RWPE2 (cell line): ENCODE measurements around the gene SLC41A3.
A peak's percentile ranks its signal among the peaks of the same experiment; 100 is the strongest.

ENCODE experiments used
- ATAC-seq: fragments of 200-7000 bp; cut with Tn5 transposase; 3 replicates; pipeline ENCODE4 v1.9.1; 2021; ENCODE audit warnings: low read depth
- DNase-seq: peaks from one replicate; pipeline ENCODE4 v3.0.0-alpha.2; 2020; ENCODE audit warnings: low spot score
- H3K27ac ChIP-seq: fragments of 450-650 bp; 2 replicates; pipeline ENCODE4 v1.5.1; 2017; ENCODE audit warnings: mild to moderate bottlenecking; ENCODE audit not compliant: poor library complexity, severe bottlenecking
- H3K27me3 ChIP-seq: fragments of 250-450 bp; sonication (Bioruptor Pico); 2 replicates; pipeline ENCODE4 v1.5.1; 2021; ENCODE audit warnings: mild to moderate bottlenecking, moderate library complexity; ENCODE audit not compliant: insufficient read depth, poor library complexity, severe bottlenecking
- H3K36me3 ChIP-seq: fragments of 250-450 bp; sonication (Bioruptor Pico); 2 replicates; pipeline ENCODE4 v1.5.1; 2020; ENCODE audit warnings: low read depth, mild to moderate bottlenecking, moderate library complexity
- H3K4me1 ChIP-seq: fragments of 250-450 bp; sonication (Bioruptor Pico); 2 replicates; pipeline ENCODE4 v1.5.1; 2021; ENCODE audit warnings: mild to moderate bottlenecking, moderate library complexity; ENCODE audit not compliant: insufficient read depth, poor library complexity, severe bottlenecking
- H3K4me3 ChIP-seq: fragments of 250-450 bp; sonication (Bioruptor Pico); 2 replicates; pipeline ENCODE4 v1.5.1; 2021; ENCODE audit warnings: mild to moderate bottlenecking, moderate library complexity; ENCODE audit not compliant: severe bottlenecking
- H3K9me3 ChIP-seq: fragments of 250-450 bp; sonication (Bioruptor Pico); 2 replicates; pipeline ENCODE4 v1.5.1; 2021; ENCODE audit warnings: mild to moderate bottlenecking, moderate library complexity; ENCODE audit not compliant: severe bottlenecking
- TF ChIP-seq, protein P1 (sequence below): fragments of 450-650 bp; IDR thresholded peaks from one replicate; pipeline ENCODE4 v1.5.1; 2017; ENCODE audit warnings: mild to moderate bottlenecking, moderate library complexity; ENCODE audit not compliant: poor library complexity, severe bottlenecking

Gene SLC41A3

DNA sequence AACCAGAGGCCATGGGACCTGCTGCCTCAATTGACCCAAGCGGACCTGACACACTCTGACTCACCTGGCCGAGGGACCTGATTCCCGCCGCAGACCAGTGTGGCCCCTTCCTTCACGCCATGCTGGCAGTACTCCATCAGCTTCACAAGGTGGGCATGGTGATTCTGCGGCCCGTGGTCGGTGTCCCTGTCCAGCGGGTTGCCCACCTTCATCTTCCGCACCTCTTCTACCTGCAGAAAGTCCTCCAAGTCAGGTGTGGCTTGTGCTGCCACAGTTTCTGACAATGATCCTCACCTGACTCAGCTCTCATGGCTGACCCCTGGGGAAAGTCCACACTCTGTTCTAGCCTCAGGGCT, 25.9 kb upstream of the SLC41A3 start:
- Histone ChIP-seq H3K36me3 (no peaks in the 10 kb centered on the region), H3K4me1 (no peaks in the 10 kb centered on the region), H3K27me3 (no peaks in the 10 kb centered on the region), H3K4me3 (no peak overlapping the region), H3K9me3 (no peaks in the 10 kb centered on the region), H3K27ac (no peak overlapping the region)
- ATAC-seq (no peak), DNase-seq (peak; percentile 56)
- TF ChIP-seq, protein P1, sequence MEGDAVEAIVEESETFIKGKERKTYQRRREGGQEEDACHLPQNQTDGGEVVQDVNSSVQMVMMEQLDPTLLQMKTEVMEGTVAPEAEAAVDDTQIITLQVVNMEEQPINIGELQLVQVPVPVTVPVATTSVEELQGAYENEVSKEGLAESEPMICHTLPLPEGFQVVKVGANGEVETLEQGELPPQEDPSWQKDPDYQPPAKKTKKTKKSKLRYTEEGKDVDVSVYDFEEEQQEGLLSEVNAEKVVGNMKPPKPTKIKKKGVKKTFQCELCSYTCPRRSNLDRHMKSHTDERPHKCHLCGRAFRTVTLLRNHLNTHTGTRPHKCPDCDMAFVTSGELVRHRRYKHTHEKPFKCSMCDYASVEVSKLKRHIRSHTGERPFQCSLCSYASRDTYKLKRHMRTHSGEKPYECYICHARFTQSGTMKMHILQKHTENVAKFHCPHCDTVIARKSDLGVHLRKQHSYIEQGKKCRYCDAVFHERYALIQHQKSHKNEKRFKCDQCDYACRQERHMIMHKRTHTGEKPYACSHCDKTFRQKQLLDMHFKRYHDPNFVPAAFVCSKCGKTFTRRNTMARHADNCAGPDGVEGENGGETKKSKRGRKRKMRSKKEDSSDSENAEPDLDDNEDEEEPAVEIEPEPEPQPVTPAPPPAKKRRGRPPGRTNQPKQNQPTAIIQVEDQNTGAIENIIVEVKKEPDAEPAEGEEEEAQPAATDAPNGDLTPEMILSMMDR = no peak

DNA sequence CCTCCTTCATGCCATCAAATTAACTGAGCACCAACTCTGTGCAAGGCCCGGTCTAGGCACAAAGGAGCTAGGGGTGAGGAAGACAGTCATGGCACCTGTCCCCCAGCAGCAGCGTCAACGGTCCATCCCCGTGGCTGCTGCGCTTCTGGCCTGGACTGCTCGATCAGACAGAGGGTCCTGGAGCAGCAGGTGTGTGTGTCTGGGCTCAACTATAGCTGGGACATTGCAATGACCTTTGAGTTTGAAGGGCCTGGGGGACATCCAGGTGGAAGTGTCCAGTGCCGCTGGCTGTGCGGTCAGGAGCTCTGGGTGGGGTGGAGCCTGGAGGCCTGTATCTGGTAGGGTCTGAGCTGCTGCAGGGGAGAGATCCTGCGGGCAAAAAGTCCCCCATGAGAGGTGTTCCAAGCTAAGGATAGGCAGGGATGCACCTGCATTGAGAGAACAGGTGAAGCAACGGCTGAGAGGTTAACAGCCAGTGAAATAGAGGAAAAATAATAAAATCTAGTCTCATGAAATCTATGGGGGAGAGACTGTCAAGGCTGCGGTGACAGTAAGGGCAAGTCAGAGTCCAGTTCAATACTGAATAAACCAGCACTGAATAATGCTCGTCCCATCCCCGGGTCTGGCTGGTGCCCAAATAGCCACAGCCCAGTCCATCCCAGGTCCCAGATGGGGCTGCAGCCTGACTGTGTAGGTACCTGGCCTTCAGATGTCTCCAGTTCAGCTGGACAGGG, 25.4 kb upstream of the SLC41A3 start:
- H3K27ac ChIP-seq = no peak overlapping the region
- H3K4me1 ChIP-seq = no peaks in the 10 kb centered on the region
- DNase-seq (no peak), ATAC-seq (no peak)
- H3K4me3 ChIP-seq = no peak overlapping the region
- TF ChIP-seq, protein P1 = no peak
- no peaks in the 10 kb centered on the region for H3K36me3 ChIP-seq
- no peaks in the 10 kb centered on the region for H3K27me3 ChIP-seq
- no peaks in the 10 kb centered on the region for H3K9me3 ChIP-seq

- Histone ChIP-seq H3K27ac (no peak overlapping the region), H3K9me3 (no peaks in the 10 kb centered on the region), H3K4me3 (no peak overlapping the region), H3K27me3 (no peaks in the 10 kb centered on the region), H3K4me1 (no peaks in the 10 kb centered on the region), H3K36me3 (no peaks in the 10 kb centered on the region)
- TF ChIP-seq, protein P1 = no peak
- ATAC-seq (no peak), DNase-seq (no peak)
These were observed 24.7 kb upstream of the SLC41A3 start for GRCh38 chr3:126108676-126109050.

DNA sequence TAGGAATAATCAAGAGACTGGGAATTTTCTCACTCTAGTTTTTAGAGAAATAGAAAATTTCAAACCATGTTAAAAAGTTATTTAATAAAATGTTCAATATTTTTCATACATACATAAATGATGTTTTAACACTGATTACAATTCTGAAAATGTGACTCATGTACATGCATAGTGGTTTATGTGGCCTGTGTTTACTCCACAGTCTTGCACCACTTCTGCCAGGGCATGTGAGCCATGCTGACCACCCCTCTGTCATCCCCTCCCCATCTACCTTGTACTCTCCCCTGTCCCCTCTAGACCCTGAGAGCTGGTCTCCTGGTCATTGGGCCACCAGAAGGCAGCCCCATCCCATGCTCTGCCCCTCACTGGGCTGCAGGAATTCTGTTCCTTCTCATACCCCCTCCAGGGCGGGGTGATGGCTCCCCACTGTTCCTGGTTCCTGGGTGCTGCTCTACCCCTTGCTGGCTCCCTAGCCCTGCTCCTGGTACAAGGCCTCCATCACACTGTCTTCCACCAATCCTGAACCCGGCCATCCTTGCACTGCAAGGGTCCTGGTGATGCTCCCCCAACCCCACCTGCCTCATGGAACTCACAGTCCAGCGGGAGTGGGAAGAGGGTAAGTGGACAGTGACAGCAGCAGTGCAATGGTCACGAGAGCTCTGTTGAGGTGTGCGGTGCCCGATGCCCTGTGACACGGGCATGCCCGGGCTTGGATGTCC, 24.2 kb upstream of the SLC41A3 start:
- Histone ChIP-seq H3K4me1 (no peaks in the 10 kb centered on the region), H3K36me3 (no peaks in the 10 kb centered on the region), H3K27me3 (no peaks in the 10 kb centered on the region), H3K9me3 (no peaks in the 10 kb centered on the region), H3K4me3 (no peak overlapping the region), H3K27ac (no peak overlapping the region)
- DNase-seq (no peak), ATAC-seq (no peak)
- TF ChIP-seq, protein P1 = no peak
